HTERT RPE-1 (cell line): ENCODE results near the gene GLRA3.
"Not testable (repeated sequence)": the region's sequence is repeated elsewhere in the genome, so short reads cannot be mapped to it uniquely, and the experiment has no call there.

Experiments used
- in situ Hi-C: fragments of 300-500 bp; cut with MboI; formaldehyde crosslinking; loops from 4 replicates; pipeline ENCODE4 v1.14.3; 2020; ENCODE audit warnings: low sequenced_read_pairs

The GLRA3 gene

GRCh38 chr4:174813292-174813691, 15.8 kb downstream of the GLRA3 start:
- in situ Hi-C loops = no loop called here

DNA sequence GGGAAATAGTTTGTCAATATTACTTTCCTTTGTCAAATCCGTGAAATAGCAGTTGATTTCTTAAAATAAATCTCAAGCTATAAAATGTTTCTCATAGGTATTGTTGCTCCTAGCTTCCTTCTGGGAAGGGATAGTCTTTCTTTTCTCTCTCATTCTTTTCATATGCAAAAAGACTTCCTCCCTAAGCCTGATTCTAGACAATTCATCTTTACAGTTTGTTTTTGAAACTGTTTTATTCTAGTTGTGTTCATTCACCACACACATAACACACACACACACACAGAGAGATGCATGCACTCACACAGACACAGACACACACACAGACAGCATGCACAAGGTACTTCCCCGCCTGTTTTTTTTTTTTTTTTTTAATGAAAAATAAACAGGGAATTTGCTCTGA, 18.2 kb downstream of the GLRA3 start:
- in situ Hi-C loops = no loop called here

DNA sequence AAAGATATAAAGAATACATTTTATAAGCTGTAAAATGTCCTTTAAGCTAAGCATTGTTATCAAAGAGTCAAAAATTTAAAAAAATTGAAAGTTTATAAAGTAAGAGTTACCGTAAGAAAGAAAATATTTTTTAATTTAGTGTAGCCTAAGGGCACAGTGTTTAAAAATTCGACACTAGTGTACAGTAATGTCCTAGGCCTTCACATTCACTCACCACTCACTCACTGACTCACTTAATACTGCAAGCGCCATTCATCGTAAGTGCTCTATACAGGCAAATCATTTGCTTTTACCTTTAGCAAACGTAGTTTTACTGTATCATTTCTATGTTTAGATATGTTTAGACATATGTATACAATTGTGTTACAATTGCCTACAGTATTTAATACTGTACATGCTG, 20.2 kb downstream of the GLRA3 start:
- in situ Hi-C loops = no loop called here

- in situ Hi-C loops = no loop called here
Measured at GRCh38 chr4:174808119-174808518, 20.9 kb downstream of the GLRA3 start.

- in situ Hi-C loops = no loop called here
Measured at GRCh38 chr4:174805746-174806145, 23.3 kb downstream of the GLRA3 start.

- in situ Hi-C loops = no loop called here
Measured at GRCh38 chr4:174794543-174795094, 34.4 kb downstream of the GLRA3 start.

DNA sequence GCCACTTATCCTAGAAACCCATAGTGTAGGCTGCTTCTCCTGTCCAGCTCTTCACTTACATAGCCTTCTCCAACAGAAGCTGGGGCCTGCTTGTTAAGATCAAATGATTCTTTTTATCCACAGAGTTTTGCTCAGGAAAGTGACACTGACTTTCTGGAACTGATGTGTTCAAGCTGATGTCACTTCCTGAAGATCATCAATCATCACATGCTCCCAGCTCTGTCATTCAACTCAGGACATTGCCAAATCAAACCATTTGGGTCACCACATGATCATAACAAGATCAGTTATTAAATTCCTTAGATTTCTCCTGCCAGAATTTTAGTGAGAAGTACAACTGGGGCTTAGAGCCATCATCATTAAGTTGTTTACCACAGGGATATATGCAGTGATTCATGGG, 39.4 kb downstream of the GLRA3 start:
- in situ Hi-C loops = no loop called here

- in situ Hi-C loops = not testable (repeated sequence)
Measured at GRCh38 chr4:174778274-174778986, 50.6 kb downstream of the GLRA3 start.

DNA sequence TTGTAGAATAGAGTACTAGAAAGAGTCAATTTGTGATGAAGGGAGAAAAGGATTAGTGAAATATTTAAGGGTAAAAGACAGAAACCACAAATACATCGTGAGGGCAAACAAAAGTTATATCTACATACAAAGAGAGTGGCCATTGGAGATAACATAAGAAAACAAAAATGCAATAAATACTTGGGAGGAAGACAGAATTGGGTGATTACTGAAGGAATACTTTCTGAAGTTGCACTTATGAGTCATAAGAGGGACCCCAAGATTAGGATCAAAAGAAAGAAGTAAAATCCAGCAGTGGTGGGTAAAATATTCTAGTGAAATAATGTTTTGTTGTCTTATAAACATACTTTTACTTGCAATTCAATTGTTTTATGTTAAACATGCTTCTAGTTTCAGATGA, 53.7 kb downstream of the GLRA3 start:
- in situ Hi-C loops = no loop called here

GRCh38 chr4:174764105-174764729, 64.8 kb downstream of the GLRA3 start:
- in situ Hi-C loops = no loop called here

- in situ Hi-C loops = no loop called here
Measured at GRCh38 chr4:174763454-174764104, 65.5 kb downstream of the GLRA3 start.

GRCh38 chr4:174761451-174761850, 67.6 kb downstream of the GLRA3 start:
- in situ Hi-C loops = no loop called here

- in situ Hi-C loops = no loop called here
Measured at GRCh38 chr4:174757736-174758135, 71.3 kb downstream of the GLRA3 start.

- in situ Hi-C loops = no loop called here
Measured at GRCh38 chr4:174753021-174753420, 76.0 kb downstream of the GLRA3 start.

DNA sequence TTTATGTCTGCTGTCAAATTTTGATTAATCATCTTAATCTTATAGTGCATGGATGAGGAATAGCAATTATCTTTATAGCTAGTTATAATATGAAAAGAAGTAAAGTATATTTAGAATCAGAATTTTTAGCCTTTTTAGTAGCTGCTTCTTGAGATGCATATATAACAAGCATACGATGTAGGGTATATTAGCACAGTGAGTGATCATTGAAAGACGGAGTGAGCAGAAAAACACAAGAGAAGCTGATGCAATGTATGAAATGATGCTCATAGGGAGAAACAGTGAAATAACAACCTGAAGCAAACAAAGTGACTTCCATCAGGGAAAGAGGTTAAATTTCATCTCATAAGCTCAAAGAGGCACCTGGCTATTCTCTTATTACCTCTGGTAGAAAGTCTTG, 77.0 kb downstream of the GLRA3 start:
- in situ Hi-C loops = no loop called here

- in situ Hi-C loops = no loop called here
Measured at GRCh38 chr4:174749091-174749490, 80.0 kb downstream of the GLRA3 start.

GRCh38 chr4:174746710-174747109, 82.3 kb downstream of the GLRA3 start:
- in situ Hi-C loops = no loop called here

DNA sequence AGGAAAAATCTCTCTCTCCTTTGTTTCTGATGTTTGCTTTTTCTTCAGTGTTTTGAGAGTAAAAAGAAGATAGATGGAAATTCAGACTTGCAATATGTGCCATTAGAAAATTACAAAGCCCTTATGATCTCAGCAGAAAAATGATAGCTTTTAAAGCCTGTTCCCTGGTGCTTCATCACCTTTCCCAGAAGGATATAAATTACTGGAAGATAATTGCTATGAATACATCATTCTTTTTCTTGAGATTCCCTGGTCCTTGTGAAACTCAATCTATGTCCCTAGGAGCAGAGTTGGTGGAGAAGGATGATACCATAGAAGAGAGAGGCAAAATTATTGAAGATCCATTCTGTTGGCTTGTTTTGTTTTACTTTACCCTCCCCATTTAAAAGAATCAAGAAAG, 86.5 kb downstream of the GLRA3 start:
- in situ Hi-C loops = no loop called here

DNA sequence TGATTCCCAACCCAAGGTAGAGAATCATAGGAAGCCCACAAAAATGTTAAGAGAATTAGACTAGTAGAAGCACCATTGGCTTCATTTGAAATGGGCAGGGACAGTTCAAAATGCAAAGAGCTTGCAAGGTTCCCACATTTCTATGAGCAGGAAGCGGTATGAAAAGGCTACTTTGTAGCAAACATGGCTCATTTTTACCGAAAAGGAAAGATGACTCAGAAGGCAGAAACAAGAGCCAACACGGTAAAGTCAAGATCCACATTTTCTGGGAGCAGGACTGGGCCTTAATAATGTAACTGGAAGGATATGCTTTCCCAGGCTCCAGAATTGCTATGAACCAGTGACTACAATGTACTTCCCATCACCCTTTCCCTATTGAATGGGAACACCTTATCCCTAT, 89.5 kb downstream of the GLRA3 start:
- in situ Hi-C loops = no loop called here

DNA sequence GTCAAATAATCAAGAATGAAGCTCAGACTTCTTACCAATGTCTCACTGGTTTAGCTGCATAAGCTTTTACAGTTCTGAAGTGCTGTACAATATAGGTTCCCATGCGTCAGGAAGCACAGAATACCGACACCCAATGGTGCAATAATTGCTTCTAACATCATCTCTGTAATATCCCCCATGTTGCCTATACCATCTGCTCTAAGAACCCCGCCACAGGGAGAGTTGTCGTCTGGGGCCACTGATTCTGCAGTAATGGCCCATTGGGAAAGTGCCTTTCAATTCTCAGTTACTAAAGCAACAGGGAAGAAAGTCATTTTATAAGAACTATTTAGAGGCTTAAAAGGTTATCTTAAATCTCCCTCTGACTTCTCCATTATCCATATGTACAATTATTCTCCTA, 94.9 kb downstream of the GLRA3 start:
- in situ Hi-C loops = no loop called here

GRCh38 chr4:174717828-174718227, 111.2 kb downstream of the GLRA3 start:
- in situ Hi-C loops = no loop called here
